DOHH2 (cell line): ENCODE data around the gene ADCY3.

Experiments
- EZH2phosphoT487 ChIP-seq: fragments of 200-600 bp; sonication (generic); IDR thresholded peaks from 2 replicates; pipeline ENCODE4 v1.6.1; 2017; ENCODE audit warnings: borderline replicate concordance, mild to moderate bottlenecking, antibody characterized with exemption, low read length, moderate library complexity, mixed read lengths
- TF ChIP-seq, protein P1 (sequence below): fragments of 200-600 bp; sonication (generic); IDR thresholded peaks from one replicate; pipeline ENCODE4 v1.5.1; 2014; ENCODE audit warnings: antibody characterized with exemption, mild to moderate bottlenecking, low read depth, low read length; ENCODE audit not compliant: poor library complexity, severe bottlenecking

GRCh38 chr2:24830786-24831185, 89.3 kb downstream of the ADCY3 start:
- TF ChIP-seq, protein P1, sequence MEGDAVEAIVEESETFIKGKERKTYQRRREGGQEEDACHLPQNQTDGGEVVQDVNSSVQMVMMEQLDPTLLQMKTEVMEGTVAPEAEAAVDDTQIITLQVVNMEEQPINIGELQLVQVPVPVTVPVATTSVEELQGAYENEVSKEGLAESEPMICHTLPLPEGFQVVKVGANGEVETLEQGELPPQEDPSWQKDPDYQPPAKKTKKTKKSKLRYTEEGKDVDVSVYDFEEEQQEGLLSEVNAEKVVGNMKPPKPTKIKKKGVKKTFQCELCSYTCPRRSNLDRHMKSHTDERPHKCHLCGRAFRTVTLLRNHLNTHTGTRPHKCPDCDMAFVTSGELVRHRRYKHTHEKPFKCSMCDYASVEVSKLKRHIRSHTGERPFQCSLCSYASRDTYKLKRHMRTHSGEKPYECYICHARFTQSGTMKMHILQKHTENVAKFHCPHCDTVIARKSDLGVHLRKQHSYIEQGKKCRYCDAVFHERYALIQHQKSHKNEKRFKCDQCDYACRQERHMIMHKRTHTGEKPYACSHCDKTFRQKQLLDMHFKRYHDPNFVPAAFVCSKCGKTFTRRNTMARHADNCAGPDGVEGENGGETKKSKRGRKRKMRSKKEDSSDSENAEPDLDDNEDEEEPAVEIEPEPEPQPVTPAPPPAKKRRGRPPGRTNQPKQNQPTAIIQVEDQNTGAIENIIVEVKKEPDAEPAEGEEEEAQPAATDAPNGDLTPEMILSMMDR, result no peak
- TF ChIP-seq EZH2phosphoT487, result no peak
